HG03565 (cell line): ENCODE measurements around the gene SRPX.

ENCODE experiments used
- ATAC-seq: cut with Tn5 transposase; IDR thresholded peaks from one replicate; pipeline ENCODE4 v1.9.1; 2021; ENCODE audit warnings: mild to moderate bottlenecking, moderate library complexity; ENCODE audit not compliant: unreplicated experiment

The SRPX gene

GRCh38 chrX:38099688-38100087 is 121.0 kb downstream of the SRPX start:
- ATAC-seq, result no peak
